DND-41 (cell line): ENCODE measurements around the gene KIF20B.

ENCODE experiments used
- EZH2 ChIP-seq: IDR thresholded peaks from 3 replicates; pipeline ENCODE4 v1.6.1; 2012; ENCODE audit warnings: borderline replicate concordance, low read depth, mild to moderate bottlenecking, moderate library complexity, low read length, inconsistent platforms; ENCODE audit not compliant: severe bottlenecking
- TF ChIP-seq, protein P1 (sequence below): IDR thresholded peaks from 2 replicates; pipeline ENCODE4 v1.5.1; 2012; ENCODE audit warnings: borderline replicate concordance, low read length, moderate library complexity, mild to moderate bottlenecking; ENCODE audit not compliant: poor library complexity, severe bottlenecking; ENCODE audit errors: extremely low read depth

DNA sequence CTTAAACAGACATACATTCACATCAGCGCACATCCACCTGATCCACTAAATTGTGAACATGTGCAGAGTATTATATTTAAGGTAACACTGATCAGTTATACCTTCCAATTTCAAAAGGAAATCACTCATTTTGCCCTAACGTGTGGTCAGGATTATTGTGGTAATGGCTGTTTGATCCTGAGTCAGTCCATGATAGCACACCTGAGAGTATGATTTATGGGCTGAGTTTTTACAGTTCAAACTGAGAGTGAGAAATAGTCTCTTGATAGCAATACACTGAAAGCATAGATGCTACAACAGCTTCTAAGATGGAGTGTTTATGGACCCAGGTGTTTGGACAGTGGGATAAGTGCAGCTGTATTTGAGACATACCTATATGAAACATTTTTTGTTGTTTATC is 96.7 kb downstream of the KIF20B start:
- TF ChIP-seq, protein P1, sequence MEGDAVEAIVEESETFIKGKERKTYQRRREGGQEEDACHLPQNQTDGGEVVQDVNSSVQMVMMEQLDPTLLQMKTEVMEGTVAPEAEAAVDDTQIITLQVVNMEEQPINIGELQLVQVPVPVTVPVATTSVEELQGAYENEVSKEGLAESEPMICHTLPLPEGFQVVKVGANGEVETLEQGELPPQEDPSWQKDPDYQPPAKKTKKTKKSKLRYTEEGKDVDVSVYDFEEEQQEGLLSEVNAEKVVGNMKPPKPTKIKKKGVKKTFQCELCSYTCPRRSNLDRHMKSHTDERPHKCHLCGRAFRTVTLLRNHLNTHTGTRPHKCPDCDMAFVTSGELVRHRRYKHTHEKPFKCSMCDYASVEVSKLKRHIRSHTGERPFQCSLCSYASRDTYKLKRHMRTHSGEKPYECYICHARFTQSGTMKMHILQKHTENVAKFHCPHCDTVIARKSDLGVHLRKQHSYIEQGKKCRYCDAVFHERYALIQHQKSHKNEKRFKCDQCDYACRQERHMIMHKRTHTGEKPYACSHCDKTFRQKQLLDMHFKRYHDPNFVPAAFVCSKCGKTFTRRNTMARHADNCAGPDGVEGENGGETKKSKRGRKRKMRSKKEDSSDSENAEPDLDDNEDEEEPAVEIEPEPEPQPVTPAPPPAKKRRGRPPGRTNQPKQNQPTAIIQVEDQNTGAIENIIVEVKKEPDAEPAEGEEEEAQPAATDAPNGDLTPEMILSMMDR: no peak
- TF ChIP-seq EZH2: no peak
